Effector CD8-positive, alpha-beta T cell (primary cell): Measurements from ENCODE around the gene SPP1.
"Not testable (repeated sequence)": the region's sequence is repeated elsewhere in the genome, so short reads cannot be mapped to it uniquely, and the experiment has no call there.

Experiments used
- DNase-seq: peaks from one replicate; lab custom pipeline; 2025; lab: John Stamatoyannopoulos, UW

SPP1 gene

GRCh38 chr4:87986508-87986907 is 11.0 kb downstream of the SPP1 start:
- DNase-seq = no peak

GRCh38 chr4:87989765-87990164 is 14.3 kb downstream of the SPP1 start:
- DNase-seq = no peak

GRCh38 chr4:87995435-87995834 is 19.9 kb downstream of the SPP1 start:
- DNase-seq = no peak

GRCh38 chr4:87999191-87999691 is 23.7 kb downstream of the SPP1 start:
- not testable (repeated sequence) for DNase-seq

- DNase-seq = no peak
These were observed 26.4 kb downstream of the SPP1 start for GRCh38 chr4:88001871-88002270.

- DNase-seq = no peak
These were observed 27.3 kb downstream of the SPP1 start for GRCh38 chr4:88002786-88003185.

GRCh38 chr4:88003261-88003660 is 27.7 kb downstream of the SPP1 start:
- no peak for DNase-seq

GRCh38 chr4:88005076-88005475 is 29.6 kb downstream of the SPP1 start:
- DNase-seq = no peak

GRCh38 chr4:88005946-88006345 is 30.4 kb downstream of the SPP1 start:
- DNase-seq = no peak

GRCh38 chr4:88006956-88007303 is 31.4 kb downstream of the SPP1 start:
- DNase-seq = no peak

- peak; percentile 36 for DNase-seq
These were observed 32.0 kb downstream of the SPP1 start, which contains the start of gene PKD2 for GRCh38 chr4:88007304-88008121. Gene PKD2 (plus strand): TSS chr4:88007635. CDS start chr4:88007734, 99 bp downstream.

- DNase-seq = no peak
These were observed 32.7 kb downstream of the SPP1 start for GRCh38 chr4:88008122-88008742.

- DNase-seq = no peak
These were observed 33.2 kb downstream of the SPP1 start for GRCh38 chr4:88008743-88009171.

- DNase-seq = no peak
These were observed 34.4 kb downstream of the SPP1 start for GRCh38 chr4:88009871-88010270.

- DNase-seq = no peak
These were observed 35.5 kb downstream of the SPP1 start for GRCh38 chr4:88010966-88011365.

GRCh38 chr4:88012647-88013046 is 37.1 kb downstream of the SPP1 start:
- DNase-seq = no peak

GRCh38 chr4:88014386-88014905 is 38.9 kb downstream of the SPP1 start:
- DNase-seq = no peak

GRCh38 chr4:88015659-88016295 is 40.3 kb downstream of the SPP1 start:
- no peak for DNase-seq

GRCh38 chr4:88017516-88018297 is 42.2 kb downstream of the SPP1 start:
- no peak for DNase-seq

GRCh38 chr4:88018466-88018865 is 43.0 kb downstream of the SPP1 start:
- no peak for DNase-seq

- DNase-seq = no peak
These were observed 46.3 kb downstream of the SPP1 start for GRCh38 chr4:88021824-88022223.

- no peak for DNase-seq
These were observed 46.8 kb downstream of the SPP1 start for GRCh38 chr4:88022289-88022688.
